HG03135 (cell line): ENCODE data around the gene NFIL3.

Source experiments
- ATAC-seq: cut with Tn5 transposase; IDR thresholded peaks from one replicate; pipeline ENCODE4 v1.9.1; 2021; ENCODE audit warnings: mild to moderate bottlenecking, moderate library complexity; ENCODE audit not compliant: unreplicated experiment

NFIL3 gene

GRCh38 chr9:91361291-91362050 lies 62.2 kb downstream of the NFIL3 start, which contains the start of gene AUH:
AUH (minus strand) TSS chr9:91361918; CDS start chr9:91361889, 29 bp downstream.
- peak; percentile 82 for ATAC-seq

- ATAC-seq, result no peak
Observed at GRCh38 chr9:91360551-91361290, 62.9 kb downstream of the NFIL3 start.

- ATAC-seq, result no peak
Observed at GRCh38 chr9:91359734-91360470, 63.7 kb downstream of the NFIL3 start.

- ATAC-seq, result no peak
Observed at GRCh38 chr9:91359083-91359482, 64.5 kb downstream of the NFIL3 start.
